Activated CD8-positive, alpha-beta T cell treated with anti-CD3 and anti-CD28 coated beads for 36 hours (primary cell): ENCODE results near the gene LOXL4. TPM values are rescaled to one million over a fixed set of nuclear protein-coding genes. Genes with fewer than 3 reads are reported as not detected.

ENCODE experiments used
- ATAC-seq: fragments of 200-7000 bp; cut with Tn5 transposase; one replicate; pipeline ENCODE4 v1.10.0; 2021; ENCODE audit warnings: mild to moderate bottlenecking, moderate library complexity
- CTCF ChIA-PET: fragments of 350-600 bp; sonication (Branson Sonifier 250); formaldehyde crosslinking; loops from one replicate; lab custom pipeline; 2021; ENCODE audit warnings: antibody characterized with exemption; lab: Charles Lee
- POLR2A ChIA-PET: fragments of 350-600 bp; sonication (Branson Sonifier 250); formaldehyde crosslinking; loops from one replicate; lab custom pipeline; 2021; ENCODE audit warnings: antibody characterized with exemption; lab: Charles Lee
- DNase-seq: peaks from one replicate; pipeline ENCODE4 v3.0.0-alpha.2; 2020
- H3K27ac Mint-ChIP-seq: one replicate; pipeline ENCODE4 v1.8.0; 2021; ENCODE audit warnings: mild to moderate bottlenecking, mixed read lengths
- H3K27me3 Mint-ChIP-seq: one replicate; pipeline ENCODE4 v1.8.0; 2021; ENCODE audit warnings: mixed read lengths
- H3K36me3 Mint-ChIP-seq: one replicate; pipeline ENCODE4 v1.8.0; 2021; ENCODE audit warnings: low read depth, mixed read lengths
- H3K4me1 Mint-ChIP-seq: one replicate; pipeline ENCODE4 v1.8.0; 2021; ENCODE audit warnings: low read depth, mixed read lengths
- H3K4me3 Mint-ChIP-seq: one replicate; pipeline ENCODE4 v1.8.0; 2021; ENCODE audit warnings: mild to moderate bottlenecking, moderate library complexity, mixed read lengths
- H3K9me3 Mint-ChIP-seq: one replicate; pipeline ENCODE4 v1.8.0; 2021; ENCODE audit warnings: mixed read lengths
- intact Hi-C: fragments of 100-400 bp; cut with micrococcal nuclease; formaldehyde crosslinking; loops from one replicate; pipeline ENCODE4 v1.10.0; 2022
- total RNA-seq, 2 experiments: library from RNA; stranded (reverse); gene quantifications; one replicate each; pipeline ENCODE4 v1.2.3, GENCODE V29; 2021
- TF ChIP-seq, protein P1 (sequence below): fragments of 200-600 bp; IDR thresholded peaks from one replicate; pipeline ENCODE4 v1.8.0; 2022; ENCODE audit warnings: antibody characterized with exemption, mild to moderate bottlenecking

The LOXL4 gene
- total RNA-seq, 2 experiments from 2014 or later: not detected

DNA sequence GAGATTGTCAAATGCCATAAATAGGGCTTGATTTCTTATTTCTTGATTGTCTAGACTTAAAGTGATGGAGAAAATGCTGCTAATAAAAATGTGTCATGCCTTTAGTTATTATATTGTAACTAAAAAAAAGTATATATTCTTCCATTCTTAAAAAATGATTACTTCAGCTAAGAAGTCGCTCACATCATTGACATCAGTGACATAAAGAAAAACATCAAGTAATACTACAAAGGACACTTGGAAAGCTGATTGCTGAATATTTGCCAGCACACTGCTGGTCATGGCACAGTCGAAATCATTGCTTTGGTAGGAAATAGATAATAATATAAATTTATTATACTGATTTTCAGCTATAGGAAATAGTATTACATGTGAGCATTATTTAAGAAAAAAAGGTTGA is 62.6 kb downstream of the LOXL4 start:
- DNase-seq (no peak), ATAC-seq (no peak)
- ChIA-PET CTCF (interaction anchor here (1.3 kb wide), 1 partner anchor 35 kb away, joined by 6 read pairs; no protein-coding TSS in a partner anchor), POLR2A (no interaction called here)
- TF ChIP-seq, protein P1, sequence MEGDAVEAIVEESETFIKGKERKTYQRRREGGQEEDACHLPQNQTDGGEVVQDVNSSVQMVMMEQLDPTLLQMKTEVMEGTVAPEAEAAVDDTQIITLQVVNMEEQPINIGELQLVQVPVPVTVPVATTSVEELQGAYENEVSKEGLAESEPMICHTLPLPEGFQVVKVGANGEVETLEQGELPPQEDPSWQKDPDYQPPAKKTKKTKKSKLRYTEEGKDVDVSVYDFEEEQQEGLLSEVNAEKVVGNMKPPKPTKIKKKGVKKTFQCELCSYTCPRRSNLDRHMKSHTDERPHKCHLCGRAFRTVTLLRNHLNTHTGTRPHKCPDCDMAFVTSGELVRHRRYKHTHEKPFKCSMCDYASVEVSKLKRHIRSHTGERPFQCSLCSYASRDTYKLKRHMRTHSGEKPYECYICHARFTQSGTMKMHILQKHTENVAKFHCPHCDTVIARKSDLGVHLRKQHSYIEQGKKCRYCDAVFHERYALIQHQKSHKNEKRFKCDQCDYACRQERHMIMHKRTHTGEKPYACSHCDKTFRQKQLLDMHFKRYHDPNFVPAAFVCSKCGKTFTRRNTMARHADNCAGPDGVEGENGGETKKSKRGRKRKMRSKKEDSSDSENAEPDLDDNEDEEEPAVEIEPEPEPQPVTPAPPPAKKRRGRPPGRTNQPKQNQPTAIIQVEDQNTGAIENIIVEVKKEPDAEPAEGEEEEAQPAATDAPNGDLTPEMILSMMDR: no peak
- Mint-ChIP-seq H3K27me3 (no peaks in the 10 kb centered on the region), H3K36me3 (peaks cover 34% of the 10 kb centered on the region), H3K4me1 (peaks cover 11% of the 10 kb centered on the region), H3K9me3 (no peaks in the 10 kb centered on the region), H3K4me3 (no peak overlapping the region), H3K27ac (no peak overlapping the region)
- intact Hi-C loops: no loop called here

DNA sequence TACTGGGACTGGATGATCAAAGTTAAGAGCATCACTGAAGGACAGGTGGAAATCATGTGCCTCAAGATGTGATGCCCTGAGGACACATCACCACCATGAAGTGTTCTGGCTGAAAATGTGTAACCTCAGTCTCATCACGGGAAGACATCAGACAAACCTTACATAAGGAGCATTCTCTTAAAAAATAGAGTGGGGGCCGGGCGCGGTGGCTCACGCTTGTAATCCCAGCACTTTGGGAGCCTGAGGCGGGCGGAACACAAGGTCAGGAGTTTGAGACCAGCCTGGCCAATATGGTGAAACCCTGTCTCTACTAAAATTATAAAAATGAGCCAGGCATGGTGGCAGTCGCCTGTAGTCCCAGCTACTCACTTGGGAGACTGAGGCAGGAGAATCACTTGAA is 65.6 kb downstream of the LOXL4 start:
- H3K9me3 Mint-ChIP-seq: no peaks in the 10 kb centered on the region
- no peak overlapping the region for H3K27ac Mint-ChIP-seq
- peaks cover 5% of the 10 kb centered on the region for H3K4me1 Mint-ChIP-seq
- H3K4me3 Mint-ChIP-seq: no peak overlapping the region
- TF ChIP-seq, protein P1: no peak
- H3K27me3 Mint-ChIP-seq: no peaks in the 10 kb centered on the region
- ChIA-PET CTCF (no interaction called here), POLR2A (no interaction called here)
- ATAC-seq (no peak), DNase-seq (no peak)
- H3K36me3 Mint-ChIP-seq: peaks cover 10% of the 10 kb centered on the region
- intact Hi-C loops: no loop called here

DNA sequence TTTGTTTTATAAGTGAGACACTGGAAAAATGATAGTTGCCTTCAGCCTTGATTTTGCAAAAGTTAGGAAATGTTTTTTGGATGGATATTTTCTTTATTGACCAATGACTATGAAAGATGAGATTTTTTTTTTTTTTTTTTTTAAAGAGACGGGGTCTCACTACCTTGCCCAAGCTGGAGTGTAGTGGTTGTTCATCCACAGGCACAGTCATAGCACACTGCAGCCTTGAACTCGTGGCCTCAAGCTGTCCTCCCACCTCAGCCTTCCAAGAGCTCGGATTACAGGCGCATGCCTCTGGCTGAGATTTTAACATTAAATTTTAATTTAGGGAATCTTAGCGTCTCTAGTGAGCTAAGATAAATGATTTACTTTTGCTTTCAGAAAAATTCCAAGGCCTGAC is 66.2 kb downstream of the LOXL4 start:
- intact Hi-C loops: no loop called here
- ChIA-PET POLR2A (no interaction called here), CTCF (no interaction called here)
- Mint-ChIP-seq H3K9me3 (no peaks in the 10 kb centered on the region), H3K4me3 (no peak overlapping the region), H3K36me3 (peaks cover 9% of the 10 kb centered on the region), H3K4me1 (peaks cover 9% of the 10 kb centered on the region), H3K27me3 (no peaks in the 10 kb centered on the region), H3K27ac (no peak overlapping the region)
- TF ChIP-seq, protein P1: no peak
- DNase-seq (no peak), ATAC-seq (no peak)

Other genes with a start within 250 kb of the LOXL4 start
- not detected for gene CRTAC1, start 237.6 kb downstream of the LOXL4 start, total RNA-seq
- gene R3HCC1L, start 133.5 kb downstream of the LOXL4 start, total RNA-seq: 10 to 100 TPM; 15.7 to 16.5 TPM
- gene PYROXD2, start 147.0 kb upstream of the LOXL4 start, total RNA-seq: 1 to 10 TPM; 5.3 to 6.2 TPM
- gene HPS1, start 178.7 kb upstream of the LOXL4 start, total RNA-seq: 10 to 100 TPM; 51.9 to 52.1 TPM